Nephron progenitor cell (in vitro differentiated cells): ENCODE data around the gene TTLL11.

Experiments
- DNase-seq: peaks from one replicate; pipeline ENCODE4 v3.0.0; 2021
- H3K27ac Mint-ChIP-seq: 2 replicates; pipeline ENCODE4 v1.8.0; 2021; ENCODE audit warnings: mild to moderate bottlenecking, moderate library complexity, mixed read lengths
- H3K27me3 Mint-ChIP-seq: 2 replicates; pipeline ENCODE4 v1.8.0; 2021; ENCODE audit warnings: mild to moderate bottlenecking, low read depth, mixed read lengths; ENCODE audit not compliant: poor library complexity
- H3K36me3 Mint-ChIP-seq: 2 replicates; pipeline ENCODE4 v1.8.0; 2021; ENCODE audit warnings: low read depth, mixed read lengths
- H3K4me1 Mint-ChIP-seq: 2 replicates; pipeline ENCODE4 v1.8.0; 2021; ENCODE audit warnings: mixed read lengths
- H3K4me3 Mint-ChIP-seq: 2 replicates; pipeline ENCODE4 v1.8.0; 2021; ENCODE audit warnings: mild to moderate bottlenecking, moderate library complexity, mixed read lengths
- H3K9me3 Mint-ChIP-seq: 2 replicates; pipeline ENCODE4 v1.8.0; 2021; ENCODE audit warnings: mild to moderate bottlenecking, moderate library complexity, mixed read lengths
- CTCF ChIP-seq: fragments of 200-600 bp; sonication (generic); IDR thresholded peaks from 2 replicates; pipeline ENCODE4 v1.5.0; 2021; ENCODE audit warnings: antibody characterized with exemption

TTLL11 gene

GRCh38 chr9:121849554-121849953 lies 243.6 kb downstream of the TTLL11 start:
- no peak for DNase-seq
- no peak for TF ChIP-seq CTCF
- Mint-ChIP-seq H3K9me3 (peaks cover 52% of the 10 kb centered on the region), H3K4me1 (peaks cover 18% of the 10 kb centered on the region), H3K4me3 (no peak overlapping the region), H3K36me3 (peaks cover 24% of the 10 kb centered on the region), H3K27ac (no peak overlapping the region), H3K27me3 (peaks cover under 1% of the 10 kb centered on the region)

- Mint-ChIP-seq H3K27ac (no peak overlapping the region), H3K9me3 (peaks cover 57% of the 10 kb centered on the region), H3K4me1 (peaks cover 14% of the 10 kb centered on the region), H3K27me3 (no peaks in the 10 kb centered on the region), H3K4me3 (no peak overlapping the region), H3K36me3 (peaks cover 30% of the 10 kb centered on the region)
- TF ChIP-seq CTCF = no peak
- DNase-seq = no peak
Observed at GRCh38 chr9:121844562-121844961, 248.5 kb downstream of the TTLL11 start.

- H3K4me3 Mint-ChIP-seq = no peak overlapping the region
- no peak for DNase-seq
- no peaks in the 10 kb centered on the region for H3K27me3 Mint-ChIP-seq
- H3K4me1 Mint-ChIP-seq = peaks cover 15% of the 10 kb centered on the region
- H3K9me3 Mint-ChIP-seq = peaks cover 52% of the 10 kb centered on the region
- TF ChIP-seq CTCF = no peak
- peaks cover 26% of the 10 kb centered on the region for H3K36me3 Mint-ChIP-seq
- no peak overlapping the region for H3K27ac Mint-ChIP-seq
Observed at GRCh38 chr9:121844098-121844497, 249.0 kb downstream of the TTLL11 start.

GRCh38 chr9:121842612-121842978 lies 250.5 kb downstream of the TTLL11 start:
- no peak for DNase-seq

GRCh38 chr9:121841771-121842611 lies 251.1 kb downstream of the TTLL11 start:
- Mint-ChIP-seq H3K4me3 (no peak overlapping the region), H3K27ac (no peak overlapping the region), H3K27me3 (no peaks in the 10 kb centered on the region), H3K4me1 (peaks cover 15% of the 10 kb centered on the region), H3K36me3 (peaks cover 23% of the 10 kb centered on the region), H3K9me3 (peaks cover 32% of the 10 kb centered on the region)
- DNase-seq = no peak
- TF ChIP-seq CTCF = no peak

More at GRCh38 chr9:121842612-121842978, 250.5 kb downstream of the TTLL11 start:
- H3K4me3 Mint-ChIP-seq = no peak overlapping the region
- peaks cover 23% of the 10 kb centered on the region for H3K36me3 Mint-ChIP-seq
- H3K27me3 Mint-ChIP-seq = no peaks in the 10 kb centered on the region
- peaks cover 15% of the 10 kb centered on the region for H3K4me1 Mint-ChIP-seq
- H3K27ac Mint-ChIP-seq = no peak overlapping the region
- H3K9me3 Mint-ChIP-seq = peaks cover 38% of the 10 kb centered on the region
- no peak for TF ChIP-seq CTCF
